ENCODE results near the gene DMAC2.
"Not testable (repeated sequence)": the region's sequence is repeated elsewhere in the genome, so short reads cannot be mapped to it uniquely, and the experiment has no call there.

Gene DMAC2

GRCh38 chr19:41439441-41440222 lies at the start of gene DMAC2:
DMAC2 (minus strand) TSS chr19:41439912; CDS start chr19:41439899, 13 bp downstream.
- no peaks in the 10 kb centered on the region for H3K27me3 ChIP-seq (ENCODE audit: low read length)
- H3F3A ChIP-seq (ENCODE audit: insufficient read depth), result no peaks in the 10 kb centered on the region
- no peaks in the 10 kb centered on the region for H3K36me3 ChIP-seq (ENCODE audit: low read length)
- H4K20me1 ChIP-seq (ENCODE audit: low read depth, low read length), result no peaks in the 10 kb centered on the region
- no peaks in the 10 kb centered on the region for H3K9me3 ChIP-seq (ENCODE audit: insufficient read depth, low read length)
- H3K27ac ChIP-seq (ENCODE audit: low read depth, low read length), result peak within 1 kb of the TSS; percentile 52
- peak within 1 kb of the TSS; percentile 79 for H3K4me2 ChIP-seq (ENCODE audit: low read depth, low read length, poor library complexity, severe bottlenecking)
- no peaks in the 10 kb centered on the region for H3K9me2 ChIP-seq (replicated peaks; ENCODE audit: insufficient read depth, low read length)
- peak within 1 kb of the TSS; percentile 73 for H3K9ac ChIP-seq (ENCODE audit: low read length)
- peak within 1 kb of the TSS; percentile 71 for H2AFZ ChIP-seq (ENCODE audit: low read depth, low read length, severe bottlenecking)
- peaks cover 11% of the 10 kb centered on the region for H3K79me2 ChIP-seq (ENCODE audit: insufficient read depth, low read length)
- peak within 1 kb of the TSS; percentile 97 for H3K4me3 ChIP-seq (ENCODE audit: insufficient read depth, low read length, poor library complexity, severe bottlenecking)
- peak; percentile 70 for TF ChIP-seq CTCF (IDR thresholded peaks at IDR 0.05; ENCODE audit: insufficient read depth, low read length, poor library complexity, severe bottlenecking)
- TF ChIP-seq EZH2phosphoT487 (conservative IDR thresholded peaks at IDR 0.05; ENCODE audit: low read length), result no peak

GRCh38 chr19:41486953-41487352 lies 47.2 kb upstream of the DMAC2 start:
- not testable (repeated sequence) for H3K27ac ChIP-seq (ENCODE audit: low read depth, low read length); H3F3A ChIP-seq (ENCODE audit: insufficient read depth); H4K20me1 ChIP-seq (ENCODE audit: low read depth, low read length); H3K4me3 ChIP-seq (ENCODE audit: insufficient read depth, low read length, poor library complexity, severe bottlenecking); H3K9me3 ChIP-seq (ENCODE audit: insufficient read depth, low read length); H3K36me3 ChIP-seq (ENCODE audit: low read length); H3K9me2 ChIP-seq (replicated peaks; ENCODE audit: insufficient read depth, low read length); H3K79me2 ChIP-seq (ENCODE audit: insufficient read depth, low read length); H2AFZ ChIP-seq (ENCODE audit: low read depth, low read length, severe bottlenecking); H3K4me2 ChIP-seq (ENCODE audit: low read depth, low read length, poor library complexity, severe bottlenecking); H3K9ac ChIP-seq (ENCODE audit: low read length); H3K27me3 ChIP-seq (ENCODE audit: low read length)

- H3K4me2 ChIP-seq (ENCODE audit: low read depth, low read length, poor library complexity, severe bottlenecking), result no peak overlapping the region
- TF ChIP-seq CTCF (IDR thresholded peaks at IDR 0.05; ENCODE audit: insufficient read depth, low read length, poor library complexity, severe bottlenecking), result no peak
- no peak for TF ChIP-seq EZH2phosphoT487 (conservative IDR thresholded peaks at IDR 0.05; ENCODE audit: low read length)
- H3F3A ChIP-seq (ENCODE audit: insufficient read depth), result no peaks in the 10 kb centered on the region
- no peaks in the 10 kb centered on the region for H3K9me2 ChIP-seq (replicated peaks; ENCODE audit: insufficient read depth, low read length)
- no peak overlapping the region for H2AFZ ChIP-seq (ENCODE audit: low read depth, low read length, severe bottlenecking)
- no peaks in the 10 kb centered on the region for H3K27me3 ChIP-seq (ENCODE audit: low read length)
- H3K9ac ChIP-seq (ENCODE audit: low read length), result no peak overlapping the region
- no peak overlapping the region for H3K4me3 ChIP-seq (ENCODE audit: insufficient read depth, low read length, poor library complexity, severe bottlenecking)
- no peaks in the 10 kb centered on the region for H3K36me3 ChIP-seq (ENCODE audit: low read length)
- no peaks in the 10 kb centered on the region for H3K79me2 ChIP-seq (ENCODE audit: insufficient read depth, low read length)
- H4K20me1 ChIP-seq (ENCODE audit: low read depth, low read length), result no peaks in the 10 kb centered on the region
- H3K27ac ChIP-seq (ENCODE audit: low read depth, low read length), result no peak overlapping the region
- no peaks in the 10 kb centered on the region for H3K9me3 ChIP-seq (ENCODE audit: insufficient read depth, low read length)
Measured at GRCh38 chr19:41484822-41485221, 45.1 kb upstream of the DMAC2 start.

- H3K27me3 ChIP-seq (ENCODE audit: low read length), result no peaks in the 10 kb centered on the region
Measured at GRCh38 chr19:41480336-41480735, 40.6 kb upstream of the DMAC2 start.

More at GRCh38 chr19:41480336-41480735, 40.6 kb upstream of the DMAC2 start:
- H3K4me2 ChIP-seq (ENCODE audit: low read depth, low read length, poor library complexity, severe bottlenecking), result no peak overlapping the region
- no peak overlapping the region for H3K4me3 ChIP-seq (ENCODE audit: insufficient read depth, low read length, poor library complexity, severe bottlenecking)
- H3K9me3 ChIP-seq (ENCODE audit: insufficient read depth, low read length), result no peaks in the 10 kb centered on the region
- no peaks in the 10 kb centered on the region for H3K79me2 ChIP-seq (ENCODE audit: insufficient read depth, low read length)
- no peaks in the 10 kb centered on the region for H3K9me2 ChIP-seq (replicated peaks; ENCODE audit: insufficient read depth, low read length)
- no peak overlapping the region for H3K9ac ChIP-seq (ENCODE audit: low read length)
- TF ChIP-seq CTCF (IDR thresholded peaks at IDR 0.05; ENCODE audit: insufficient read depth, low read length, poor library complexity, severe bottlenecking), result no peak
- TF ChIP-seq EZH2phosphoT487 (conservative IDR thresholded peaks at IDR 0.05; ENCODE audit: low read length), result no peak
- no peaks in the 10 kb centered on the region for H3F3A ChIP-seq (ENCODE audit: insufficient read depth)
- no peak overlapping the region for H2AFZ ChIP-seq (ENCODE audit: low read depth, low read length, severe bottlenecking)
- H3K27ac ChIP-seq (ENCODE audit: low read depth, low read length), result no peak overlapping the region
- no peaks in the 10 kb centered on the region for H3K36me3 ChIP-seq (ENCODE audit: low read length)
- H4K20me1 ChIP-seq (ENCODE audit: low read depth, low read length), result no peaks in the 10 kb centered on the region
